HCEC 1CT (cell line): Measurements from ENCODE around the gene LARP4B.

ENCODE experiments used
- DNase-seq: peaks from one replicate; pipeline ENCODE4 v3.0.0-alpha.2; 2017

Gene LARP4B

GRCh38 chr10:931326-932318 lies at the start of gene LARP4B:
TSS of gene LARP4B (minus strand) at chr10:931705. CDS start at chr10:885721, 45,984 bp downstream.
- peak; percentile 98 for DNase-seq

DNA sequence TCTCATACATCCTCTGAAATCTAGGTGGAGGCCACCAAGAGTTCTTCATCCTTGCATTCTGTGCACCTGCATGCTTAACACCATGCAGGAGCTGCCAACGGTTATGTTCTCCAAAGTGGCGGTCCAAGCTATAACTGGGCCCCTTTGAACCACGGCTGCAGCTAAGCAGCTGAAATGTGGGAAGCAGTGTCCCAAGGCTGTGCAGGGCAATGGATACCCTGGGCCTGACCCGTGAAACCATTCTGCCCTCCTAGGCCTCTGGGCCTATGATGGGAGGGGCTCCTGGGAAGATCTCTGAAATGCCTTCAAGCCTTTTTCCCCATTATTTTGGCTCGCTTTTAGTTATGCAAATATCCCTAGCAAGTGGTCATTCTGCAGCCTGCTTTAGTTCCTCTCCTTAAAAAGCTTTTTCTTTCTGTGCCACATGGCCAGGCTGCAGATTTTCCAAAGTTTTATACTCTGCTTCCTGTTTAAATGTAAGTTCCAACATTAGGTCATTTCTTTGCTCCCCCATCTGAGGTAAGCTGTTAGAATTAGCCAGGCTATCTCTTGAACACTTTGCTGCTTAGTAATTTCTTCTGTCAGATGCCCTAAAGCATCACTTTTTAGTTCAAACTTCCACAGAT lies 49.1 kb upstream of the LARP4B start:
- DNase-seq: no peak

DNA sequence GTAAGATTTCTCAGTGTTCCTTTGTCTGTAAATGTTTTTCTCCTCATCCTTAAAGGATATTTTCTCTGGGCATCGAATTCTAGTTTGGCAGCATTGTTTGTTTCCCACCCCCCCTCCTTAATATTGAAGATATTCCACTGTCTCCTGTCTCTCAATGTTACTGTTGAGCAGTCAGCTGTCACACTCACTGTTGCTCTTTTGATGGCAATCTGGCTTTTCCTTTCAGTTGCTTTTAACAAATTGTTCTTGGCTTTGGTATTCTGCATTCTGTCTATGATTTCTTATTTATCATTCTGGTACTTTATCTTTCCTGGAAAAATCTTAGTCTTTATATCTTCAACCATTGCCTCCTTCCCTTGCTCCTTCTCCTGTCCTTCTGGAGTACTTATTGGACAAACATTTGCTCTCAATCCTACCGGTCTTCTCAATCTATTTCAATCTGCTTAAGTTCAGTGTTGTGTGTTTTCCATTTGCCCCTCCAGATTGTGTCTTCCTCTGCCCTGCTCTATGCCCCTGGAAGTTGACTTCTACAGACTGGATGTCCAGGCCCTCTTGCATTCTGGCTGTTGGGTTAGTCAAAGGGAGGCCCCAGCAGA lies 47.4 kb upstream of the LARP4B start:
- no peak for DNase-seq

DNA sequence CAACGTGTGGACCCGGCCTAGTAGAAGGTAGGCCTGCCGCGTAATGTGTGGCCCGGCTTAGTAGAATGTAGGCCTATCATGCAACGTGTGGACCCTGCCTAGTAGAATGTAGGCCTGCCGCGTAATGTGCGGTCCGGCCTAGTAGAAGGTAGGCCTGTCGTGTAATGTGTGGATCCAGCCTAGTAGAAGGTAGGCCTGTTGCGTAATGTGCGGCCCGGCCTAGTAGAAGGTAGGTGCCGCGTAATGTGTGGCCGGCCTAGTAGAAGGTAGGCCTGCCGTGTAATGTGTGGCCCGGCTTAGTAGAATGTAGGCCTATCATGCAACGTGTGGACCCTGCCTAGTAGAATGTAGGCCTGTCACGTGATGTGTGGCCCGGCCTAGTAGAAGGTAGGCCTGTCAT lies 44.8 kb upstream of the LARP4B start:
- DNase-seq: no peak

DNA sequence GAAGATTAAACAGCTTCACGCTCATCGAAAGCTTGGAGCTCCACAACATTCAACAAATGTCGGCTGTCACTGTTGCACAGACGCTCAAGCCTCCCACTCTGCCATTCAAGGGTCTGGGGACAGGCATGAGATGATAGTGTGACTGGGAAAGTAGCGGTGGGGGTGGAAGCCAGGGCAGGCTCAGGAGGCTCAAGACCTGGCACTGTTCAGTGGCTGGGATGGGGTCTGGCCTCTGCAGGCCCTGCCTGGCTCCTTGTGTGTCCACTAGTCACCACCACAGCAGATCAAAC lies 43.2 kb upstream of the LARP4B start:
- no peak for DNase-seq

DNA sequence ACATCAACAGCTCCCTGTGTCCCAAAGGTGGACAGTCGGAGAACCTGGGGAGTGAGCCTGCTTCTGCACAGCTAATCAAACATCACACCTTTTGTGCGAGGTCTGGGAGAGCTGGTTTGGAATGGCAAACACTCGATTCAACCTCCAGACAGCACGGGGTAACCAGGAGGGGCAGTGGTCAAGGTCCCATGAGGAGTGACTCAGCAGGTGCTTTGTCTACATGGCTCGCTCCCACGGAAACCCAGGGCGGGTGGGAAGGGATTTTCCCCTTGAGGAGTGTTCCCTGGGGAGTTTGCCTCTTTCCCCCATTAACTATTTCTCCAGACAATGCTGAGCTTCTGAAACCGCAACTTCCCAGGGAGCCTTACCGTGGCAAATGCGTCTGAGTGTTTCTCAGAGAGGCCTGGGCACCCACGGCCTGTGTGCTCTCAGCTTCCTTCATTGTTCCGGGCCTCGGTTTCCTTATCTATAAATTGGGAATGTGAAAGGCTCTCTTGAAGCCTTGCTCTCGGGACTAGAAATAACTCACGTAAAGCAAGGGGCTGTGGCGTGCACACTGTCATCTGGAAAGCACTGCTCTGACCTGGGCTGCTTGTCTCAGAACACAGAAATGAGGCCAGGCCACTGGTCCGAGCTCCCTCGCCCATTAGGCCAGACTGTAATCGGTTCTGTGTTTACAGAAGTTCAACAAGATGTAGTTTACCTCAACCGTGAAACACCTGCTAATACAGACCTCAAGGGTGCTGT lies 42.7 kb upstream of the LARP4B start:
- no peak for DNase-seq

GRCh38 chr10:972763-973162 lies 41.3 kb upstream of the LARP4B start:
- DNase-seq: no peak

DNA sequence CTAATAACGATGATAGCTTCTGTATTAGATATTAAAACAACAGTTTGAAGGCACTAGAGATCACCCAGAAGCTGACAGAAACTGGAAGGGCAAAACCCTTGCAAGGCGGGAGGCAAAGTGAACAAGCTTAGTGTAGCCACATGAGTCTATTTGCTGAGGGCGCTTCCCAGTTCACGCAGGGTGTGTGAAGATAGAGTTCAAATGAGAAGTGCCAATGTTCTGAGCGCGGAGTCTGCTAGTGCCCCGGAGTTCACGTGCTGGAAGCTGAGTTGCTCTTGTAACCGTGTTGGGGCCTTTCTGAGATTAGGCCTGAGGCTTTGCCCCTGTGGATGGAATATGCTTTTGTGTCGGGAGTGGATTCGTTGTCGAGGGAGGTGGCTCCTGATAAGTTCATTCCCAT lies 40.1 kb upstream of the LARP4B start:
- DNase-seq: no peak

- peak; percentile 11 for DNase-seq
These were observed 39.6 kb upstream of the LARP4B start for GRCh38 chr10:971150-971542.

GRCh38 chr10:970311-971149 lies 39.0 kb upstream of the LARP4B start:
- DNase-seq: peak; percentile 14

GRCh38 chr10:969473-970150 lies 38.1 kb upstream of the LARP4B start:
- DNase-seq: no peak

GRCh38 chr10:968546-969199 lies 37.2 kb upstream of the LARP4B start:
- DNase-seq: no peak

- DNase-seq: no peak
These were observed 35.1 kb upstream of the LARP4B start for GRCh38 chr10:966466-967235.

DNA sequence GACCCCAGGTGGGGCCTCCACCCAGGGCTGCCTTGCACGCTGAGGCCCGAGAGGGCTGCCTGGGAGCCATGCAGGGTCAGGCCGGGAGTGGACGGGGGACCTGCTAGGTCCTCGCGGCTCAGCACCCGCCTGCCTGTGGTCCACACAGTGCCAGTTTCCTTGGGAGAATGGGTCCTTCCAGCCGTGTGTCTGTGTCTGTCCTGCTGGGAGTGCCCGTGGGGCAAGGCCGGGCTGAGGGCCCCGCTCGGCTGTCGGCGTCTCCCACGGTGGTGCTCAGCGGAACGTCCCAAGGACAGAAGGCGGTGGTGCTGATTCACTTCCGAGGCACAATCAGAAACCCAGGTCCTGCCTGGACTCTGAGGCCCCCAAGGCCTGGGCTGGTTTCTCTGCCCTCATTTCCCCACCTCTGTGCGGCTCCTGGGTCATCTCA lies 33.5 kb upstream of the LARP4B start:
- no peak for DNase-seq

DNA sequence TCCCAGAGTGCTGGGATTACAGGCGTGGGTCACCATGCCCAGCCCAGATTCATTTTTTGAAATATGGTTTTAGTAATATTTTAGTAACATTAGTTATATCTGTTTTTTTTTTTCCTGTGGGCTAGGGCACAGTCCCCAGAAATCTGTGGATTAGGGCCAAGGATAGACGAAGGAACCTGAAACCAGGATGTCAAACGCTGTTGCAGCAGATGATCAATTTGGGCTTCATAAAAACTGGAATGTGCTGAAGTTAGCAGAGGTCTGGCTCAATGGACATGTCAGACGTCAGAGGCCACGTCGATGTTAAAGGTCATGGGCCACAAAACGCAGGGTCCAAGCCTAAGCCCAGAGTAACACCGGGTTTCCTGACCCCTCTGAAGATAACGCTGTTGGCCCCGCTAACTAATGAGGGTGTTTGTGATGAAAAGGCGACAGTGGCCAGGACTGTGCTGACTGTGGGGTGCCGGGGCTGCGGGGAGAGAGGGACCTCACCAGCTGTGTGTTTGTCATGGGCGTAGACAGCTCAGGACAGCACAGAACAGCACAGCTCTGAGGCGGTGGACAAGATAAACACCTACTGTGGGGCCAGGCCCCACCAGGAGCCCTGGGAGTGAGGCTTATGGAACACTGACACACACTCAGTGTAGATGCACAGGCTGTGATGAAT lies 32.9 kb upstream of the LARP4B start:
- DNase-seq: no peak

DNA sequence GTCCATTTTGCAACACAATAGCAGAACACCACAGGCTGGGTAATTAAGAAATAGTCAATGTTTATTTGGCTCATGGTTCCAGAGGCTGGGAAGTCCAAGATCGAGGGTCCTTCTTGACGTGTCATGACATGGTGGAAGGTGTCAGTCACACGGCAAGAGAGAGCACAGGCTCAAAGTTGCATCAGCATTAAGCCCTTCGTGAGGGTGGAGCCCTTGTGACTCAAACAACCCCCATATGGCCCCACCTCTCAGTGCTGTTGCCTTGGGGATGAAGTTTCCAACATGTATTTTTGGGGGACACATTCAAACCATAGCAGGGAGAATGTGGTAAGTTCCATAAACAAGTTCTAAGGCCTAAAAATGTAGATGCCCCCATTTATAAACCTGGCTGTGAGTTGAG lies 32.1 kb upstream of the LARP4B start:
- DNase-seq: no peak

GRCh38 chr10:963186-963585 lies 31.7 kb upstream of the LARP4B start:
- no peak for DNase-seq

DNA sequence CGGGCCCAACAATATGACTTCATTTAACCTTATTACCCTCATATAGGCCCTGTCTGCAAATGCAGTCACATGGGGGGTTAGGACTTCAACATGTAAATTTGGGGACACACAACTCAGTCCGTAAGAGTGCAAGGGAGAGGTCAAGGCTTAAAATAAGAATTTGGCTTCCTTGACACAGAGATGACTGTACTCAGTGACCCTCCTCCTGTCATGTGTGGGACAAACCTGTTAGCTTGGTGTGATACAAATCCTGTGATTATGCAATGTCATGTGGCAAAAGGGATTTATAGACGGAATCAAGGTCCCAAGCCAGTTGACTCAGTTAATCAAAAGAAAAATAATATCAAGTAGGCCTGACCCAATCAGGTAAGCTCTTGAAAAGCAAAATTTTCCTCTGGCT lies 30.8 kb upstream of the LARP4B start:
- DNase-seq: no peak

GRCh38 chr10:958856-959255 lies 27.4 kb upstream of the LARP4B start:
- DNase-seq: no peak

- DNase-seq: no peak
These were observed 26.6 kb upstream of the LARP4B start for GRCh38 chr10:958106-958505.
